Mononuclear cell (primary cell): ENCODE data around the gene C22orf23. TPM values are rescaled to one million over a fixed set of nuclear protein-coding genes. Genes with fewer than 3 reads are reported as not detected.
"Not testable (repeated sequence)": the region's sequence is repeated elsewhere in the genome, so short reads cannot be mapped to it uniquely, and the experiment has no call there.

ENCODE experiments used
- H3K27me3 ChIP-seq: 2 replicates; pipeline ENCODE4 v1.6.0; 2011; ENCODE audit warnings: low read length, control low read depth; ENCODE audit not compliant: insufficient read depth
- H3K4me1 ChIP-seq: 2 replicates; pipeline ENCODE4 v1.5.1; 2011; ENCODE audit warnings: mild to moderate bottlenecking, low read length, control low read depth; ENCODE audit not compliant: insufficient read depth
- H3K4me3 ChIP-seq: 2 replicates; pipeline ENCODE4 v1.5.1; 2011; ENCODE audit warnings: mild to moderate bottlenecking, low read length, moderate library complexity
- H3K9me3 ChIP-seq: 2 replicates; pipeline ENCODE4 v1.5.1; 2011; ENCODE audit warnings: low read depth, mild to moderate bottlenecking, control low read depth, low read length
- total RNA-seq: library from RNA; depleted of rRNA; stranded (reverse); fragments of >200 nt; gene quantifications from one replicate; pipeline ENCODE4 v1.2.3, GENCODE V29; 2012

C22orf23 gene
- total RNA-seq, 1 donor, result not detected

DNA sequence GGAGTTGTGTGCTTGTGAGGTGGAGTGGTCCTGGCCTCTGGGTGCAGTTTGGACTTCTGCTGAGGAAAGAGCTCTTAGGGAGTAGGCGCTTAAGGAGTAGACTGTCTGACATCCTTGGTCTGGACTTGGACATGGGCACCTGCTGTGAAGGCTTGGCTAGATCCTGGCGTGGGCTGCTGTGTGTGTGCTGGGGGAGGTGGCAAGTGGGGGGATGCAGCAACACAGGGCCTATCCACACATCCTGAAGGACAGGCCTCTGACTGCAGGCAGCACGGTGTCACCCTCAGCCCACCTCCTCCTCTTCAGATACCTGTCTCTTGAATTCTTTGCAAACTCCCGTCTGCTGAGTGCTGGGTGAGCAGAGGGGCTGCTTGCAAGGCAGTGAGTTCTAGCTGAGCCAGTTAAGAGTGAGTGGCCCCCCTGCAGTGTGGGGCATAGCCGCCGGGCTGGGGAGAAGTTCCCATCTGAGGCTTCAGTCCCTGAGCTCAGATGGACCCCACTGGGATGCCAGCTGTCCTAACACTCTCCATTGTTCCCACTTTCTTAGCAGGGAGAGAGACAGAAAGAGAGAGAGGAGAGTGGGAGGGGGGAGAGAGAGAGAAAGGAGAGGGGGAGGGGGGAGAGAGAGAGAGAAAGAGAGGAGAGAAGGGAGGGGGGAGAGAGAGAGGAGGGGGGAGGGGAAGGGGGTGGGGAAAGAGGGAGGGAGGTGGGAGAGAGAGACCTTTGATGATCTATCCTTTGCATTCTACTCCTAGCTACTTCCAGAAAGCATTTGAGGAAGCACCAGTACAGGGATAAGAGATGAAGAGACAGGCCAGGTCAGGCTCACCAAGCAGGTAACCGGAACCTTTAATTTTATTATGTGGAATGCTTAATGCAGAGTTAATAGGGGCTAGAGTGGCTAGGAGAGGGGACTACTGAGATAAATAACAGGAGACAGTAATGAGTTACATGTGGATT, 18.4 kb upstream of the C22orf23 start:
- no peaks in the 10 kb centered on the region for H3K4me1 ChIP-seq
- H3K9me3 ChIP-seq, result no peaks in the 10 kb centered on the region
- H3K4me3 ChIP-seq, result no peak overlapping the region
- H3K27me3 ChIP-seq, result no peaks in the 10 kb centered on the region

DNA sequence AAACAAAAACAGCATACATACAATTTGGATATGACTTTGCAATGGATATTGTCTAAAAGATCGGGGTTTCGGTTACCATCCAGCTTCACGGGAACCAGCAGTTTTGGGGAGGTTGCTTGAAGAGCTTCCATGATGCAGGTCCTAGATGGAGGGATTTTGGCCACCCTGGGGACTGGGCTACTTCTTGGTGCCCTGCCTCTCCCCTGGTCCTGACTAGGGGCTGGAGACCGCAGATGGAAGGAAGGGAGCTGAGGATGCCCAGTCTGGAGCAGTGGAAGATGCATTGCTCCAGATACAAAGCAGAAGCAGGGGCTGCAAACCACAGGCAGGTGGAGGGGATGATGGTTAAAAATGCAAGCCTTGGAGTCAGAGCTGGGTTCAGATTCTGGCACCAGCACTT, 17.5 kb upstream of the C22orf23 start:
- no peak overlapping the region for H3K4me3 ChIP-seq
- no peaks in the 10 kb centered on the region for H3K4me1 ChIP-seq
- no peaks in the 10 kb centered on the region for H3K27me3 ChIP-seq
- no peaks in the 10 kb centered on the region for H3K9me3 ChIP-seq

DNA sequence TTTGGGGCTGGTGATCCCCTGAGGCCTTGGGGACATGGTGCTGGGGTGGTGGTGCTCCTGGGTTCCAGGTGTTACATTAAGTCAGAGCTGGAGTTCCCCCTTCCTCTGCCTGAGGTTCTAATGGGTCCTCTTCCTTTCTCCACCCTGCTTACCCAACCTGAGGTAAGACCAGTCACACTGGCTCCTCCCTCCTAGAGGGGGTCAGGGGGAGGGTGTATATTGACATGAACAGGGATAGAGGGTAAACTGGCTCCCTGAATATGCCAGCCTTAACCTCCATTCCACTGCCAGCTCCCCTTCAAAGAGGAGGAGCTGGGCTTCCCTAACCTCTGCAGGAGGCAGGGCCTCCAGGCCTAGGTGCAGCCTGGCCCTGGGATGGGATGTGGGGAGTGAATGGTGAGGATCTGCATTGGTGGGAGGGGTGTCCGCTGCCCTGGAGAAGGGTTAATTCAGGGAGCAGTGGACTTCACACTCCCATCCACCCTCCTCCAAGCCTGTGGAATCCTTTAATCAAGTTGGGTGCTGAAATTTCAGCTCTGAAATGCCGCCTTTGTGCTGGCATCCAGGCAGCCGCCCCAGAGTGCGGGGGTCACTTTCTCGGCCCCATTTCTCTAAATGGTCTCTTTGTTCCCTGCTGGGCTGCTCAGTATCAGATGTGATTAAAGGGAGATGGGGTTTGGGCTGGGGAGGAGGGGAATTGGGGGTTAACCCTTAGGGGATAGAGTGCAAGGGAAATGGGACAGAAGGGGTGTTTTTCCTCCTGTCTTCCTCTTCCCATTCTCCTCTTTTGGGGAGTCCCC, 15.3 kb upstream of the C22orf23 start:
- Histone ChIP-seq H3K4me1 (no peaks in the 10 kb centered on the region), H3K9me3 (no peaks in the 10 kb centered on the region), H3K4me3 (no peak overlapping the region), H3K27me3 (no peaks in the 10 kb centered on the region)

DNA sequence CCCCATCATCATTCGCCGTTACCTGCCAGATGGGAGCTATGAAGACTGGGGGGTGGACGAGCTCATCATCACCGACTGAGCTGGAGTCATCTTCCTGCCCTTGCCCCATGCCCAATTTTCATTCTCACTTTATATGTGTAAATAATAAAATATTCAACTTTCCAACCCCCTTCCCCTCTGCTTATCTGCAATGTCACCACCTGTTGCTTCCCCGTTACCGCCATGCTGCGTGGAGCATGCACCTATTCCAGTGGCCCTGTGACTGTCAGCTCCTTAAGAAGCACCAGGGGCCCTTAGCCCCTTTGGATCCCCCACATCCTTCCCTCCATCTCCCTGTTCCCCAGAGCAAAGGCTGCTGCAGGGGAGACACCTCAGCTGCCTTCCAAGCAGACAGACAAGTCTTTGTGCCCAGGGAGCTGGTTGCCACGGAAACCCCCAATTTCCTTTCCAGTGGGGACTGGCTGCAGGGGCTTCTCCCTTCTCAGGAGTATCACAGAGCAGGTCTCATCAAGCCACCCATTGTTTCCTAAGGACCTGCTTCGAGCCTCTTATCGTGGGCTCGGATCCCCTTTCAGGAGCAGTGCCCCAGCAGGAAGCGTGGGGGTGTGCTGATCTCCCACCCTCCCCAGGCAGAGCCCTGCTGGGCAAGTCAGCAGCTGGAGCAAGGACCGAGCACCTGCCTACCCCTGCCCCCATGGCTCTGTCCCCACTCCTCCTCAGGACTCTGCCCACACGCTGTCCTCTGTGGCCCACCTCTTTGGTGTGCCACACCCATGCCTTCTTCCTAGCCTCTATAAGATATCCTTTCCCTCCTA, 14.4 kb upstream of the C22orf23 start:
- no peaks in the 10 kb centered on the region for H3K27me3 ChIP-seq
- no peak overlapping the region for H3K4me3 ChIP-seq
- H3K9me3 ChIP-seq, result no peaks in the 10 kb centered on the region
- no peaks in the 10 kb centered on the region for H3K4me1 ChIP-seq

DNA sequence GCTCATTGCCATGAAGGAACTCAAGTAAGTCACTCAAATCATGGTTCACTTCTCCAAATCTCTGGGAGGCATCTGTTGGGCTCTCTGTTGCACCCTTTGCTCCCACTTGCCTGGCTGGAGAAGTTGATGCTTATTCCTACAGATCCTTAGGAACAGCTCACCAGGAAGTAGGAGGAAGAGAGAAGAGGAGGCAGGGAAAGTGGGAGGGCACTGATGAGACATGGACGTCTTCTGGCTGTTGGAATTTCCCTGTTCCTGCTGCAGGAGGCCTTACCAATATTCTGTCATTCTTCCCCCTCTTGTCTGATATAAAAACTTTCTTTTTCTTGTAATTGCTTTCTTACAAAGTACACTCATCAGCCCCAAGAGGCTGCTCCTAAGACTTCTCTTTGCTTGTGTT, 13.7 kb upstream of the C22orf23 start:
- Histone ChIP-seq H3K4me3 (no peak overlapping the region), H3K9me3 (no peaks in the 10 kb centered on the region), H3K27me3 (no peaks in the 10 kb centered on the region), H3K4me1 (no peaks in the 10 kb centered on the region)

DNA sequence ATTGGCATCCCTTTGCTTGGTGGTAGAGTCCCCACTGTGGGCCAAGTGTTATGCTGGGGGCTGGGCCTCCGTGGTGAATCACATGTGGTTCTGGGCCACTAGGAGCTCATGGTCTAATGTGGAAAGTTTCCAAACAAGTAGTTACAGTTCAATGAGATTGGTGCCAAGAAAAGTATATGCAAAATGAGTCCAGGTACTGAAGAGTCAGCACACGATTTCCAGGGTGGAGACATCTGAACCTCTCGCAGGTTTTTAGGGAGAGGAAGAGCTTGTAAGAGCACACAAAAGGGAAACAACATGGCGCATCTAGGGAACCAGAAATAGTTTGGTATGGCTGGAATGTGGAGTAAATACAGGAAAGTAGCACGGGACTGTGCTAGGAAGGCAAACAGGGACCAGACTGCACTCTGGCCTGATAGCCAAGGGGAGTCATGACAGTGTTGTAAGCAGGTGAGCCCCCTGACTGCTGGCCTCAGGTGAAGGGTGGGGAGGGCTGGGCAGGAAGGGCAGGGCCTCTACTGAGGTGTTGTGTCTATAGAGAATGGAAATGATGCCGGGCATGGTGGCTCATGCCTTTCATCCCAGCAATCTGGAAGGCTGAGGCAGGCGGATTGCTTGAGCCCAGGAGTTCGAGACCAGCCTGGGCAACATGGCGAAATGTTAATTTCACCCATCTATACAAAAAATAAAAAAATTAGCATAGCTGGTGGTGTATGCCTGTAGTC, 12.7 kb upstream of the C22orf23 start:
- H3K4me1 ChIP-seq, result no peaks in the 10 kb centered on the region
- no peaks in the 10 kb centered on the region for H3K9me3 ChIP-seq
- no peak overlapping the region for H3K4me3 ChIP-seq
- H3K27me3 ChIP-seq, result no peaks in the 10 kb centered on the region

DNA sequence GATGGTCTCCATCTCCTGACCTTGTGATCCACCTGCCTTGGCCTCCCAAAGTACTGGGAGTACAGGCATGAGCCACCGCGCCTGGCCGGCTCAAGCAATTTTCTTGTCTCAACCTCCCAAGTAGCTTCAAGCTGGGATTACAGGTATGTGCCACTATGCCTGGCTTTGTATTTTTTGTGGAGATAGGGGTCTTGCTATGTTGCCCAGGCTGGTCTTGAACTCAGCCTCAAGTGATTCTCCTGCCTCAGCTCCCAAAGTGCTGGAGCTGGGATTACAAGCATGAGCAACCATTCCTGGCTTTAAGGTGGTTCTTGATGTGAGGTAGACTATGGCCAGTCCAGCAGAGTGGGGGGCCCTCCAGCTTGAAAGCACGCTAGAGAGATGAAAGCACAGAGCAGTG, 7.7 kb upstream of the C22orf23 start:
- Histone ChIP-seq H3K27me3 (no peaks in the 10 kb centered on the region), H3K4me3 (no peak overlapping the region), H3K4me1 (no peaks in the 10 kb centered on the region), H3K9me3 (no peaks in the 10 kb centered on the region)

DNA sequence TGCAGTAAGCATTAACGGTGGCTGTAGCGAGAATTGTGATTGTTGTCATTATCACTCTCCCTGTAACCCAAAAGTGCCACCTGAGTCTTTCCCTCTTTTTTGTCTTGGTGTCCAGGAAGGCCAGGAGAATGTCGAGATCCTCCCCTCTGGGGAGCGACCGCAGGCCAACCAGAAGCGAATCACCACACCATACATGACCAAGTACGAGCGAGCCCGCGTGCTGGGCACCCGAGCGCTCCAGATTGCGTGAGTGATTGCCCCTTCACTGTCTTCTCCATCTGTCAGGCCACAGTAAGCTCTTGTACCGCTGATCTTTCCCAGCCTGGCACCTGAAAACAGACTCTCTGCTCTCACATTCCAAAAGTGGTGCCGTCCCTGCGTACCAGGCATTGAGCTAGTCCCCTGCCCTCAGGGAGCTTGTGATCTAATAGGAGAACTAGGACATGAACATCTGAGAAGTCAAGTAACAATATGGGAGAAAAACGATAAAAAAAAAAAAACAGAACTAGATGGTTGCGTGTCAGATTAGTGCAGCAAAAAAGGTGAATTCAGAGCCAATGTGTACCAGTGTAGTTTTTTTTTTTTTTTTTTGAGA, 5.9 kb upstream of the C22orf23 start:
- H3K4me3 ChIP-seq, result no peak overlapping the region
- H3K4me1 ChIP-seq, result peaks cover 6% of the 10 kb centered on the region
- H3K9me3 ChIP-seq, result no peaks in the 10 kb centered on the region
- no peaks in the 10 kb centered on the region for H3K27me3 ChIP-seq

DNA sequence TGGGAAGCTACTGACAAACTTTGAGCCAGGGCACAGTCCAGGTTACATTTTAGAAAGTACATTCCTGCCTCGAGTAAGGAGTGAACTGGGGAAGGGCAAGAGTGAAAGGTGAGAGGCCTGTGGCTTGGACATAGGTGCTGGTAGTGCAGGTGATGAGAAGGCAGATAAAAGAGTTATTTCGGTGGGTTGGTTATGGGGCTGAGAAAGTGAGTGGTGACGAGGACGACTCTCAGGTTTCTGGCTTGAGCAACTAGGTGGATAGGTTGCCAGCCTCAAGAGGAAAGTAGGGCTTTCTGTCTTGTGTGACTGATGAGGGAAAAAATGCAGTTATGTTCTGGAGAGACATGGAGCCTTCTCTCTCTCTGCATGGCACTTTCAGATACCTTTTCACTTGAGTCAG, 3.8 kb upstream of the C22orf23 start:
- no peaks in the 10 kb centered on the region for H3K9me3 ChIP-seq
- H3K27me3 ChIP-seq, result peaks cover 4% of the 10 kb centered on the region
- H3K4me1 ChIP-seq, result peaks cover 23% of the 10 kb centered on the region
- H3K4me3 ChIP-seq, result no peak overlapping the region

DNA sequence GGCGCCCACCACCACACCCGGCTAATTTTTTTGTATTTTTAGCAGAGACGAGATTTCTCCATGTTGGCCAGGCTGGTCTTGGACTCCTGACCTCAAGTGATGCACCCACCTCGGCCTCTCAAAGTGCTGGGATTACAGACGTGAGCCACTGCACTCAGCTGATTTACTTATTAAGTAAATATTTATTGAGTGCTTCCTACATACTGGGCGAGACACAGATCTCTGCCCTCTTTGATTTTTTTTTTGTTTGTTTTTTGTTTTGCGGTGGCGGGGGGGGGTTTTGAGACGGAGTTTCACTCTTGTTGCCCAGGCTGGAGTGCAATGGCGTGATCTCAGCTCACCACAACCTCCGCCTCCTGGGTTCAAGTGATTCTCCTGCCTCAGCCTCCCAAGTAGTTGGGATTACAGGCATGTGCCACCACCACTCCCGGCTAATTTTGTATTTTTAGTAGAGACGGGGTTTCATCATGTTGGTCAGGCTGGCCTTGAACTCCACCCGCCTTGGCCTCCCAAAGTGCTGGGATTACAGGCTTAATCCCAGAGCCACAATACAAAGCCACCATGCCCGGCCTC, 2.5 kb upstream of the C22orf23 start:
- not testable (repeated sequence) for H3K9me3 ChIP-seq, H3K4me3 ChIP-seq, H3K27me3 ChIP-seq
- H3K4me1 ChIP-seq, result peaks cover 23% of the 10 kb centered on the region

DNA sequence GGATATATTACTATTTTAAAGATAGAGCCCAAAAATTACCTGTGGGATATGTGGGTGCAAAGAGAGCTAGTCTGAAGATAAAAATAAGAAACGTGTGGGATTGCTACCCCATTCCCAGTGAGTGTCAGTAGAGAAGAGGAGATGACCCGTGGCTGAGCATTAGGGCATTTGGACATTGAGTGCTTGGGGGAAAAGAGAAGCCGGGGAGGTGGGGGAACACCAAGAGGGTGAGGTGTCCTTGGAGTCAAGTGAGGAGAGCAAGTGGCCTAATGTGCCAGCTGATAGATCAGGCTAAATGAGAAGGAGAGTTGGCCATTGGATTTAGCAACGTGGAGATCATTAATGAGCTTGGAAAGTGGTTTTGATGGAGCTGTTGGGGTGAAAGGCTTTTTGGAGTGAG, 1.3 kb upstream of the C22orf23 start:
- peaks cover 8% of the 10 kb centered on the region for H3K27me3 ChIP-seq
- H3K4me1 ChIP-seq, result peaks cover 23% of the 10 kb centered on the region
- no peaks in the 10 kb centered on the region for H3K9me3 ChIP-seq
- H3K4me3 ChIP-seq, result no peak overlapping the region

DNA sequence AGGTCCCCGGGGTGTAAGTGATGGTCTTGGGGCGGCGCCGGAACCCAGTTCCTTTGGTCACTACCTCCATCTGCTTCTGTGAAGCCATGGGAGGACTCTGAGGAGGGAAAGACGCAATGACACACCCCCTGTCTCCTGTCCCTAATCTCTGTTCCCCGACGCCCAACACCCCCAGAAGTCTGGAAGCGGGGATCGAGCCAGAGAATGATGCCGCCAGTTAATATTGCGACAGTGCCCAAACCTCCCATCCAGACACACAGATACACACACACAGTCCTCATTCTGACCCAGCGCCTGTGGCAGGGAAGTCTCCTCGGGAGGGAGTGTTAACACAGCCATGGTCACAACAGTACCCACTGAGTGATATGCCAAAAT, 352 bp downstream of the C22orf23 start:
- Histone ChIP-seq H3K27me3 (peaks cover 8% of the 10 kb centered on the region), H3K4me1 (peaks cover 23% of the 10 kb centered on the region), H3K9me3 (no peaks in the 10 kb centered on the region), H3K4me3 (peak overlapping the region; percentile 97)

DNA sequence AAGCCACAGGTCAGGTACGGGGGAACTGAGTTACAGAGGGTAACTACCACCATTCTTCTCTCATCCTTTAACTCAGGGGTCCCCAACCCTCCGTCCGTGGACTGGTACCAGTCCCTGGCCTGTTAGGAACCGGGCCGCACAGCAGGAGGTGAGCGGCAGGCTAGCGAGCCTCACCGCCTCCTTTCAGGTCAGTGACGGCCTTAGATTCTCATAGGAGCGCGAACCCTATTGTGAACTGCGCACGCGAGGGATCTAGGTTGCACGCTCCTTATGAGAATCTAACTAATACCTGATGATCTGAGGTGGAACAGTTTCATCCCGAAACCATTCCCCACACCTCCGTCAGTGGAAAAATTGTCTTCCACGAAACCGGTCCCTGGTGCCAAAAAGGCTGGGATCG, 772 bp downstream of the C22orf23 start:
- not testable (repeated sequence) for H3K9me3 ChIP-seq, H3K27me3 ChIP-seq
- peak overlapping the region; percentile 97 for H3K4me3 ChIP-seq
- H3K4me1 ChIP-seq, result peaks cover 23% of the 10 kb centered on the region

DNA sequence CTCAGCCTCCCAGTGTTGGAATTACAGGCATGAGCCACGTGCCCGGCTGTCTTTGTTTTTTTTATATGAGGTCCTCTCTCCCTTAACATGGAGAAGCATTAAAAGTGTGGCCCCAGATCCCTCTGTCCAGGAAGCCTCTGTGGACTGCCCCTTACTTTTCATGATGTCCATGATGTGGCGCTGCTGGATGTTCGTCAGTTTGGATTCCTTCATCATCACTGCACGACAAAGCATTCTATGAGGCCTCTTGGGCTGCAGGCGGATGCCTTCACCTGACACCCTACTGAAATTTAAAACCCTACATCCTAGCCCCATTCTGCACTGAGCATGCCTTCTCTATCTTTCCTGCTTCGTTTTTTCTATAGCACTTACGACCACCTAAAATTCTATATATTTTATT, 2.1 kb downstream of the C22orf23 start:
- Histone ChIP-seq H3K9me3 (no peaks in the 10 kb centered on the region), H3K27me3 (peaks cover 8% of the 10 kb centered on the region), H3K4me1 (peaks cover 23% of the 10 kb centered on the region), H3K4me3 (no peak overlapping the region)
